ENCODE measurements around the gene SH3BP4.

Gene SH3BP4

DNA sequence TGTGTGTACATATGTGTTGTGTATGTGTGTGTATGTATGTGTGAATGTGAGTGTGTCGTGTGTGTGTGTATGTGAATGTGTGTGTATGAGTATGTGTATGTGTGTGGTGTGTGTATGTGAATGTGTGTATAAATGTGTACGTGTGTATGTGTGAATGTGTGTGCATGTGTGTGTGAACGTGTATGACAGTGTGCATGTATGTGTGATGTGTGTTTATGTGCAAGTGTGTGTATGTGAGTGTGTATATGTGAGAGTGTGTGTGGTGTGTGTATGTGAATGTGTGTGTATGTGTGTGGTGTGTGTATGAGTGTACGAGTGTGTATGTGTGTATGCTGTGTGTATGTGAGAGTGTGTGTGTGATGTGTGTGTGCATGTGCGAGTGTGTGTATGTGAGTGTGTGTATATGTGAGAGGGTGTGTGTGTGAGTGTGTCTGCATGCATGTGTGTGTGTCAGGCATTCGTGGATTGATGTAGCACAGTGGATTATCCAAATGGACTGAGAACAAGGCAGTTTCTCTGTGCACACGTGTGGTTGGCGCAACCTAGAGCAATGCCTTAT lies 127.2 kb downstream of the SH3BP4 start:
- H3K4me3 ChIP-seq (ENCODE audit: insufficient read depth in 1 of 2, low read depth in 1 of 2, low read length in 2 of 2), result no peak overlapping the region
- 86% methylated on average over 8 of the region's 8 CpGs for WGBS
- H3K18ac ChIP-seq (ENCODE audit: low read depth in 1 of 2, low read length in 2 of 2), result no peak overlapping the region

DNA sequence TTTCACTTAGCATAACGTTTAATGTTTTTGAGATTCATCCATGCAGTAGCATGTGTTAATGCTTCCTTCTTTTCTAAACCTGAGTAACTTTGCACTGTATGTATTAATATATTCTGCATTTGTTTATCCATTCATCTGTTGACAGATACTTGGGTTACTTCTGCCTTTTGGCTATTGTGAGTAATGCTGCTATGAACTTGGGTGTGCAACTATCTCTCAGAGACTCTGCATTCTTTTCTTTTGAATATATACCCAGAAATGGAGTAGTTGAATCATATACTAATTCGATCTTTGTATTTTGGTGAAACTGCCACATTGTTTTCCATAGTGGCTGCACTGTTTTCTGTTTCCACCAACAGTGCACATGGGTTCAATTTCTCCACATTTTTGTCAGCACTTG lies 128.3 kb downstream of the SH3BP4 start:
- WGBS, result 100% methylated on average over 1 of the region's 2 CpGs
- no peaks in the 10 kb centered on the region for H3K36me3 ChIP-seq (ENCODE audit: control insufficient read depth in 1 of 2, insufficient read depth in 2 of 2, low read depth in 1 of 2, low read length in 2 of 2)
- peaks cover 6% of the 10 kb centered on the region for H3K9me3 ChIP-seq (ENCODE audit: control insufficient read depth, low read length)
- H3K4me1 ChIP-seq (ENCODE audit: control insufficient read depth, insufficient read depth, low read depth, low read length), result no peaks in the 10 kb centered on the region
- DNase-seq, result no peak
- H2BK5ac ChIP-seq (ENCODE audit: low read depth, low read length, poor library complexity, severe bottlenecking), result no peak overlapping the region
- no peak overlapping the region for H2AK5ac ChIP-seq (ENCODE audit: low read length, severe bottlenecking)
- H2BK15ac ChIP-seq (ENCODE audit: low read depth, poor library complexity, severe bottlenecking), result no peak overlapping the region
- H3K27me3 ChIP-seq (ENCODE audit: control insufficient read depth in 1 of 2, insufficient read depth in 1 of 2, low read length in 2 of 2), result no peaks in the 10 kb centered on the region
- no peaks in the 10 kb centered on the region for H3K79me1 ChIP-seq (replicated peaks; ENCODE audit: low read length, poor library complexity, severe bottlenecking)
- H3K23ac ChIP-seq (ENCODE audit: low read length in 2 of 2), result no peak overlapping the region
- no peak overlapping the region for H3K27ac ChIP-seq (ENCODE audit: low read length, poor library complexity, severe bottlenecking)
- no peak overlapping the region for H3K4me3 ChIP-seq (ENCODE audit: insufficient read depth in 1 of 2, low read depth in 1 of 2, low read length in 2 of 2)
- H3K4ac ChIP-seq (ENCODE audit: low read depth in 1 of 2, low read length in 2 of 2), result no peak overlapping the region
- no peak overlapping the region for H3K14ac ChIP-seq (ENCODE audit: low read length in 2 of 2)
- H2BK120ac ChIP-seq (ENCODE audit: low read depth, low read length), result no peak overlapping the region
- no peak overlapping the region for H2BK12ac ChIP-seq (ENCODE audit: low read length in 2 of 2)
- H4K91ac ChIP-seq (ENCODE audit: low read length), result no peak overlapping the region
- no peak overlapping the region for H3K18ac ChIP-seq (ENCODE audit: low read depth in 1 of 2, low read length in 2 of 2)
- H2AFZ ChIP-seq (ENCODE audit: low read depth, low read length), result no peak overlapping the region
- no peak overlapping the region for H3K4me2 ChIP-seq (ENCODE audit: low read length, poor library complexity, severe bottlenecking)
- H4K8ac ChIP-seq (ENCODE audit: low read length), result no peak overlapping the region
- no peak overlapping the region for H3K9ac ChIP-seq (ENCODE audit: low read length)

More for the DNA sequence above, 127.2 kb downstream of the SH3BP4 start:
- Histone ChIP-seq H3K36me3 (ENCODE audit: control insufficient read depth in 1 of 2, insufficient read depth in 2 of 2, low read depth in 1 of 2, low read length in 2 of 2) (no peaks in the 10 kb centered on the region), H2AFZ (ENCODE audit: low read depth, low read length) (no peak overlapping the region), H3K4ac (ENCODE audit: low read depth in 1 of 2, low read length in 2 of 2) (no peak overlapping the region), H3K27ac (ENCODE audit: low read length, poor library complexity, severe bottlenecking) (no peak overlapping the region), H3K79me1 (replicated peaks; ENCODE audit: low read length, poor library complexity, severe bottlenecking) (no peaks in the 10 kb centered on the region), H3K23ac (ENCODE audit: low read length in 2 of 2) (no peak overlapping the region), H3K4me1 (ENCODE audit: control insufficient read depth, insufficient read depth, low read depth, low read length) (no peaks in the 10 kb centered on the region), H3K9me3 (ENCODE audit: control insufficient read depth, low read length) (no peaks in the 10 kb centered on the region), H2BK12ac (ENCODE audit: low read length in 2 of 2) (no peak overlapping the region), H4K8ac (ENCODE audit: low read length) (no peak overlapping the region), H2BK5ac (ENCODE audit: low read depth, low read length, poor library complexity, severe bottlenecking) (no peak overlapping the region), H2AK5ac (ENCODE audit: low read length, severe bottlenecking) (no peak overlapping the region), H3K27me3 (ENCODE audit: control insufficient read depth in 1 of 2, insufficient read depth in 1 of 2, low read length in 2 of 2) (no peaks in the 10 kb centered on the region), H4K91ac (ENCODE audit: low read length) (peak overlapping the region; percentile 45), H2BK15ac (ENCODE audit: low read depth, poor library complexity, severe bottlenecking) (no peak overlapping the region), H3K14ac (ENCODE audit: low read length in 2 of 2) (peak overlapping the region in 1 of 2 experiments; percentile 3), H3K9ac (ENCODE audit: low read length) (no peak overlapping the region), H3K4me2 (ENCODE audit: low read length, poor library complexity, severe bottlenecking) (no peak overlapping the region), H2BK120ac (ENCODE audit: low read depth, low read length) (no peak overlapping the region)
- no peak for DNase-seq

DNA sequence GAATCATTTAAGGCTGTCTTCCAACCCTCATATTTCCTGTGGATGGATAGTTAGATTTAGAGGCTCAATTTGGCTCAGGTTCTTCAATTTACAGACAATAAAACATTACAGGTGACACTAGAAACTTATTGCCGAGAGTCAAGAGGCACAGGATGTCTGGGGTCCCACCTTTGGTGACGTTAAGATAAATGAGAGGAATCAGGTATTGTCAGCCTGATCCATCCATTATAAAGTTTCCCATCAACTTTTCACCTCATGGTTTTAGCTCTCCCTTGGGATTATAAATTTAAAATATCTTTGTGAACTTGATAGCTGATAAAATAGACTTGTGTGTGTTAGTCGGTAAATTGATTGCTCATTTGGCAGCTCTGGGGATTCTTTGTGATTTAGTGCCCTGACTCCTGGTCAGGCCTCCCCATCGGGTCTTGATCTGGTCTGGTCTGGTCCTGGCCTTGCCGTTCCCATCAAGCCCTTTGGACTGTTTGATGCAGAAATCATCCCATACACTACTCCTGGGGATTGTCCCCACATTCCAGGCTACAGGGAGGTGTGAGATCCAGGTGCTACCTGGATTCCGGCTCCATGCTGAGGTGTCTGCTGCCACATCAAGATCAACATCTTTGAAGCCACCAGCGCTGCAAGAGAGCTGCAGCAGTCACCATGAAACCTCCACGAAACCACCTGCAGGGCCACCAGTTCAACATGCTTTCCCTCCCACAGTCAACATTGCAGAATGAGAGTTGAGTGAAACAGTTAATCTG lies 130.9 kb downstream of the SH3BP4 start:
- Histone ChIP-seq H3K4me2 (ENCODE audit: low read length, poor library complexity, severe bottlenecking) (no peak overlapping the region), H2AFZ (ENCODE audit: low read depth, low read length) (no peak overlapping the region), H3K23ac (ENCODE audit: low read length in 2 of 2) (no peak overlapping the region), H3K14ac (ENCODE audit: low read length in 2 of 2) (no peak overlapping the region), H2BK12ac (ENCODE audit: low read length in 2 of 2) (no peak overlapping the region), H4K8ac (ENCODE audit: low read length) (no peak overlapping the region), H3K36me3 (ENCODE audit: control insufficient read depth in 1 of 2, insufficient read depth in 2 of 2, low read depth in 1 of 2, low read length in 2 of 2) (no peaks in the 10 kb centered on the region), H3K27ac (ENCODE audit: low read length, poor library complexity, severe bottlenecking) (no peak overlapping the region), H3K4me1 (ENCODE audit: control insufficient read depth, insufficient read depth, low read depth, low read length) (peaks cover 1% of the 10 kb centered on the region), H2BK15ac (ENCODE audit: low read depth, poor library complexity, severe bottlenecking) (no peak overlapping the region), H3K9ac (ENCODE audit: low read length) (no peak overlapping the region), H3K4me3 (ENCODE audit: insufficient read depth in 1 of 2, low read depth in 1 of 2, low read length in 2 of 2) (no peak overlapping the region), H2BK5ac (ENCODE audit: low read depth, low read length, poor library complexity, severe bottlenecking) (no peak overlapping the region), H3K79me1 (replicated peaks; ENCODE audit: low read length, poor library complexity, severe bottlenecking) (no peaks in the 10 kb centered on the region), H3K9me3 (ENCODE audit: control insufficient read depth, low read length) (peaks cover 6% of the 10 kb centered on the region), H2AK5ac (ENCODE audit: low read length, severe bottlenecking) (no peak overlapping the region), H4K91ac (ENCODE audit: low read length) (no peak overlapping the region), H3K18ac (ENCODE audit: low read depth in 1 of 2, low read length in 2 of 2) (no peak overlapping the region), H3K27me3 (ENCODE audit: control insufficient read depth in 1 of 2, insufficient read depth in 1 of 2, low read length in 2 of 2) (peaks cover 5 to 6% of the 10 kb centered on the region in 2 experiments), H3K4ac (ENCODE audit: low read depth in 1 of 2, low read length in 2 of 2) (no peak overlapping the region), H2BK120ac (ENCODE audit: low read depth, low read length) (no peak overlapping the region)
- no peak for DNase-seq
- WGBS, result 81% methylated on average over 8 of the region's 8 CpGs

DNA sequence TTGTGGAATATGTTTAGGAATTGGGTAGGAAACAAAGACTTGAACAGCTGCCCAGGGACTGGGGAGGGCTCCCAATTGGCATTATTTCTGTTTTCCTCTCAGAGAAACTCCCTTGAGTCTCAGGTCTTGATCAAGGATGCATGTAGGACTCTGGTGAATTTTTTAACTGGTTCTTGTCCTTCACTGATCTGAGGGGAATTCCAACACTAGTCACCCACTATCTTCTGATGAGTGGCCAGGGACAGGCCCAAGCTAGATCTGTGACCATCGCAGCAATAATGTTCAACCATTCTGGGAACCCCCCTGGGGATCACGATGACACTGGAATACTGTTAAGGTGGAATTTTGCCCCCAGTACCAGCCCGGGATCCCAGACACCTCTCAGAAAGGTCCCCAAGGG lies 132.0 kb downstream of the SH3BP4 start:
- Histone ChIP-seq H2AFZ (ENCODE audit: low read depth, low read length) (no peak overlapping the region), H2BK120ac (ENCODE audit: low read depth, low read length) (no peak overlapping the region), H3K14ac (ENCODE audit: low read length in 2 of 2) (no peak overlapping the region), H2BK12ac (ENCODE audit: low read length in 2 of 2) (no peak overlapping the region), H3K79me1 (replicated peaks; ENCODE audit: low read length, poor library complexity, severe bottlenecking) (no peaks in the 10 kb centered on the region), H2AK5ac (ENCODE audit: low read length, severe bottlenecking) (no peak overlapping the region), H2BK15ac (ENCODE audit: low read depth, poor library complexity, severe bottlenecking) (no peak overlapping the region), H3K36me3 (ENCODE audit: control insufficient read depth in 1 of 2, insufficient read depth in 2 of 2, low read depth in 1 of 2, low read length in 2 of 2) (no peaks in the 10 kb centered on the region), H3K4me2 (ENCODE audit: low read length, poor library complexity, severe bottlenecking) (no peak overlapping the region), H4K8ac (ENCODE audit: low read length) (no peak overlapping the region), H3K9ac (ENCODE audit: low read length) (no peak overlapping the region), H3K9me3 (ENCODE audit: control insufficient read depth, low read length) (peaks cover 6% of the 10 kb centered on the region), H3K18ac (ENCODE audit: low read depth in 1 of 2, low read length in 2 of 2) (no peak overlapping the region), H2BK5ac (ENCODE audit: low read depth, low read length, poor library complexity, severe bottlenecking) (no peak overlapping the region), H3K4me1 (ENCODE audit: control insufficient read depth, insufficient read depth, low read depth, low read length) (peaks cover 3% of the 10 kb centered on the region), H3K23ac (ENCODE audit: low read length in 2 of 2) (no peak overlapping the region), H3K27me3 (ENCODE audit: control insufficient read depth in 1 of 2, insufficient read depth in 1 of 2, low read length in 2 of 2) (peaks cover 9 to 11% of the 10 kb centered on the region in 2 experiments), H3K27ac (ENCODE audit: low read length, poor library complexity, severe bottlenecking) (no peak overlapping the region), H4K91ac (ENCODE audit: low read length) (no peak overlapping the region), H3K4ac (ENCODE audit: low read depth in 1 of 2, low read length in 2 of 2) (no peak overlapping the region), H3K4me3 (ENCODE audit: insufficient read depth in 1 of 2, low read depth in 1 of 2, low read length in 2 of 2) (no peak overlapping the region)
- whole genome bisulfite sequencing, result 93% methylated on average over 3 of the region's 3 CpGs
- no peak for DNase-seq

All from mesenchymal stem cell (in vitro differentiated cells and primary cell).